Adrenal gland (tissue), 12 donors: ENCODE measurements around the gene PRPF19. TPM values are rescaled to one million over a fixed set of nuclear protein-coding genes. Genes with fewer than 3 reads are reported as not detected.

Experiments
- DNase-seq, 7 donors: peaks; one replicate each; pipeline ENCODE4 v3.0.0-alpha.2; 2019 to 2020
- H3K27ac ChIP-seq, 5 donors: fragments of 200-600 bp; sonication (generic) in 4 of 5; 1 replicate in 3 of 5; 2 replicates in 2 of 5; pipeline versions ENCODE4 v1.5.1 to v1.8.0; 2016 to 2020; ENCODE audit warnings: mild to moderate bottlenecking in 1 of 5
- H3K27me3 ChIP-seq: fragments of 200-600 bp; 2 replicates; pipeline ENCODE4 v1.8.0; 2021
- H3K36me3 ChIP-seq, 2 donors: fragments of 200-600 bp; replicated peaks in 1 of 2; 1 replicate in 1 of 2; 2 replicates in 1 of 2; pipeline versions ENCODE4 v1.5.1 to v1.8.0; 2018 to 2022
- H3K4me1 ChIP-seq, 2 donors: fragments of 200-600 bp; replicated peaks in 1 of 2; 1 replicate in 1 of 2; 2 replicates in 1 of 2; pipeline versions ENCODE4 v1.5.1 to v1.8.0; 2018 to 2021
- H3K4me3 ChIP-seq, 4 donors: fragments of 200-600 bp; sonication (generic) in 3 of 4; one replicate each; pipeline ENCODE4 v1.5.1; 2016 to 2018
- H3K9me3 ChIP-seq, 3 donors: fragments of 200-600 bp; sonication (generic) in 1 of 3; replicated peaks in 1 of 3; 1 replicate in 2 of 3; 2 replicates in 1 of 3; pipeline versions ENCODE4 v1.5.1 to v1.8.0; 2016 to 2021
- POLR2A ChIP-seq, 2 donors: fragments of 450-650 bp; IDR thresholded peaks; one replicate each; pipeline ENCODE4 v1.6.1; 2017; ENCODE audit warnings: antibody characterized with exemption in 2 of 2, mild to moderate bottlenecking in 2 of 2, moderate library complexity in 1 of 2
- WGBS, 4 donors: extraction: QIAGEN DNeasy Blood & Tissue Kit in 2 of 4; methylation state at CpG; one replicate each; pipeline versions ENCODE4 v1.1.5 to v1.1.7; 2013 to 2017; 5-methylcytosine and 5-hydroxymethylcytosine counted together
- intact Hi-C, 2 donors: fragments of 100-400 bp; cut with DNase I; formaldehyde crosslinking; loops; one replicate each; pipeline versions ENCODE4 v1.14.1 to v1.15.0; 2022 to 2023
- polyA plus RNA-seq, 3 donors: library from polyadenylated mRNA; stranded (reverse); fragments of 200-250 nt in 2 of 3; fragments of 350-450 nt in 1 of 3; fragmentation: Illumina TruSeq in 1 of 3; extraction: RNeasy Lipid Tissue Mini Kit (QIAGEN cat#74804) in 1 of 3; gene quantifications; one replicate each; pipeline ENCODE4 v1.2.3, GENCODE V29; 2013 to 2014
- total RNA-seq, 9 donors: library from RNA; depleted of rRNA in 4 of 9; stranded (reverse); fragments of >200 nt in 4 of 9; fragments of 120-200 nt in 1 of 9; fragmentation: NEBNext Ultra II Directional in 1 of 9; extraction: Animal tissue kit (Norgen Biotek cat#: 25700) in 1 of 9; gene quantifications; one replicate each; pipeline versions ENCODE4 v1.1.0 to v1.2.4, GENCODE V29; 2013 to 2023
- TF ChIP-seq, protein P1 (sequence below), 6 experiments: fragments of 450-650 bp in 4 of 6; fragments of 200-600 bp in 2 of 6; sonication (generic) in 1 of 6; IDR thresholded peaks; 1 replicate in 5 of 6; 2 replicates in 1 of 6; pipeline versions ENCODE4 v1.5.1 to v1.8.0; 2016 to 2021; ENCODE audit warnings: antibody characterized with exemption in 6 of 6, mild to moderate bottlenecking in 2 of 6, moderate library complexity in 1 of 6
- donor health status: healthy with polysubstance abuse.
- donor health status: Bipolar disorder and iron deficiency.
- donor health status: DM: yes; HTN: yes; CAD: no.
- donor health status: DM: no; HTN: no; CAD: no.
- donor health status: DM: no; HTN: no; CAD: no.
- donor health status: DM: yes; HTN: yes; CAD: no.

PRPF19 gene
- total and polyA plus RNA-seq, 12 donors: 45.5 to 129 (median 100.0) TPM

GRCh38 chr11:60872961-60873524 lies 33.3 kb downstream of the PRPF19 start:
- DNase-seq: peak; percentile 45 to 77 (median 60)
- Histone ChIP-seq H3K9me3 (no peaks in the 10 kb centered on the region), H3K27ac (peak overlapping the region in 2 of 5 donors; percentile 30 to 40), H3K4me1 (peaks cover 0 to 22% of the 10 kb centered on the region in 2 donors), H3K36me3 (no peaks in the 10 kb centered on the region), H3K27me3 (no peaks in the 10 kb centered on the region), H3K4me3 (no peak overlapping the region)
- WGBS, 4 donors: 39 to 55% (median 42%) methylated on average over 13 to 16 of the region's 16 CpGs
- no peak for TF ChIP-seq POLR2A (IDR thresholded peaks at IDR 0.05)
- TF ChIP-seq, protein P1, sequence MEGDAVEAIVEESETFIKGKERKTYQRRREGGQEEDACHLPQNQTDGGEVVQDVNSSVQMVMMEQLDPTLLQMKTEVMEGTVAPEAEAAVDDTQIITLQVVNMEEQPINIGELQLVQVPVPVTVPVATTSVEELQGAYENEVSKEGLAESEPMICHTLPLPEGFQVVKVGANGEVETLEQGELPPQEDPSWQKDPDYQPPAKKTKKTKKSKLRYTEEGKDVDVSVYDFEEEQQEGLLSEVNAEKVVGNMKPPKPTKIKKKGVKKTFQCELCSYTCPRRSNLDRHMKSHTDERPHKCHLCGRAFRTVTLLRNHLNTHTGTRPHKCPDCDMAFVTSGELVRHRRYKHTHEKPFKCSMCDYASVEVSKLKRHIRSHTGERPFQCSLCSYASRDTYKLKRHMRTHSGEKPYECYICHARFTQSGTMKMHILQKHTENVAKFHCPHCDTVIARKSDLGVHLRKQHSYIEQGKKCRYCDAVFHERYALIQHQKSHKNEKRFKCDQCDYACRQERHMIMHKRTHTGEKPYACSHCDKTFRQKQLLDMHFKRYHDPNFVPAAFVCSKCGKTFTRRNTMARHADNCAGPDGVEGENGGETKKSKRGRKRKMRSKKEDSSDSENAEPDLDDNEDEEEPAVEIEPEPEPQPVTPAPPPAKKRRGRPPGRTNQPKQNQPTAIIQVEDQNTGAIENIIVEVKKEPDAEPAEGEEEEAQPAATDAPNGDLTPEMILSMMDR (IDR thresholded peaks at IDR 0.05): no peak
- intact Hi-C loops: no loop called here

- Histone ChIP-seq H3K36me3 (no peaks in the 10 kb centered on the region), H3K9me3 (no peaks in the 10 kb centered on the region), H3K27me3 (no peaks in the 10 kb centered on the region), H3K4me1 (peaks cover 0 to 22% of the 10 kb centered on the region in 2 donors), H3K27ac (peak overlapping the region in 2 of 5 donors; percentile 30 to 40), H3K4me3 (no peak overlapping the region)
- intact Hi-C loops: no loop called here
- peak in 6 of 7 donors; percentile 45 to 81 (median 68) for DNase-seq
- TF ChIP-seq, protein P1 (IDR thresholded peaks at IDR 0.05): no peak
- no peak for TF ChIP-seq POLR2A (IDR thresholded peaks at IDR 0.05)
- WGBS, 4 donors: 83 to 91% (median 88%) methylated on average over 2 to 6 of the region's 6 CpGs
Observed at GRCh38 chr11:60872124-60872960, 34.0 kb downstream of the PRPF19 start.

DNA sequence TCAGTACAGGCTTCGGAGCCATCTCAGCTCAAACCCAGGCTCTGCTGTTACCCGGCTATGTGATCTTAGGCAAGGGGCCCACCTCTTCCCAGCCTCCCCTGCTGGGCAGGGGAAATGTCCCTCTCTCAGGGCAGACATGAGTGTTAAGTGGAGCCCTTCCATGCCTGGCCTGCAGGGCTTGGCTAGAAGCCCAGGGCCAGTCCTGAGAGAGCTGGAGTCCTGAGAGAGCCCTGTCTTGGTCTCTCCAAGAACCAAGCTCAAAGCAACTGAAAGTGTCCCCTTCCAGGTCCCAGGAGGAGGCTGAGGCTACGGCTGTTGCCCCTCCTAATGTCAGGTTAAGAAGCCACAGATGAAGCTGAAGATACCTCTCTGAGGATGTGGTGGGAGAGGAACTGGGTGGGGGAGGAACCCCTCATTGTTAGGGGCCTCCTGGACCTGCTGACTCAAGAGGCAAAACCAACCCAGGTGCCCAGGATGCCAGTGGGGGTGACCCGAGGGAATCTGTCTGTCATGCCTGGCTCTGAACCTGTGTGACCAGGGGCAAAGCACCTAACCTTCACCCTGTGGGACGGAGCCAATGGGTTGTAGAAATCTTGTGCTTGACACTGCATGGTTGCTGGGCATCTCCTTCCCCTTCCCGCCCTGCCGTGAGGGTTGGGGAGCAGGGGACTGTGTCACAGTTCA lies 34.9 kb downstream of the PRPF19 start:
- Histone ChIP-seq H3K4me3 (no peak overlapping the region), H3K27ac (peak overlapping the region in 2 of 5 donors; percentile 5 to 20), H3K4me1 (peaks cover 0 to 22% of the 10 kb centered on the region in 2 donors), H3K36me3 (no peaks in the 10 kb centered on the region), H3K27me3 (no peaks in the 10 kb centered on the region), H3K9me3 (no peaks in the 10 kb centered on the region)
- peak in 5 of 7 donors; percentile 41 to 60 (median 49) for DNase-seq
- WGBS, 4 donors: 83 to 85% (median 84%) methylated on average over 4 to 7 of the region's 7 CpGs
- intact Hi-C loops: no loop called here
- TF ChIP-seq POLR2A (IDR thresholded peaks at IDR 0.05): no peak
- TF ChIP-seq, protein P1 (IDR thresholded peaks at IDR 0.05): peak in 3 of 6 experiments; percentile 22 to 33 (median 32)
